Measurements from ENCODE around the gene PRICKLE2. TPM values are rescaled to one million over a fixed set of nuclear protein-coding genes. Genes with fewer than 3 reads are reported as not detected.

The PRICKLE2 gene
- total and polyA plus RNA-seq, 2 donors (not counting 3 experiments of a cell fraction or from before 2014, with no cell fraction given): 3.0 to 7.1 TPM

DNA sequence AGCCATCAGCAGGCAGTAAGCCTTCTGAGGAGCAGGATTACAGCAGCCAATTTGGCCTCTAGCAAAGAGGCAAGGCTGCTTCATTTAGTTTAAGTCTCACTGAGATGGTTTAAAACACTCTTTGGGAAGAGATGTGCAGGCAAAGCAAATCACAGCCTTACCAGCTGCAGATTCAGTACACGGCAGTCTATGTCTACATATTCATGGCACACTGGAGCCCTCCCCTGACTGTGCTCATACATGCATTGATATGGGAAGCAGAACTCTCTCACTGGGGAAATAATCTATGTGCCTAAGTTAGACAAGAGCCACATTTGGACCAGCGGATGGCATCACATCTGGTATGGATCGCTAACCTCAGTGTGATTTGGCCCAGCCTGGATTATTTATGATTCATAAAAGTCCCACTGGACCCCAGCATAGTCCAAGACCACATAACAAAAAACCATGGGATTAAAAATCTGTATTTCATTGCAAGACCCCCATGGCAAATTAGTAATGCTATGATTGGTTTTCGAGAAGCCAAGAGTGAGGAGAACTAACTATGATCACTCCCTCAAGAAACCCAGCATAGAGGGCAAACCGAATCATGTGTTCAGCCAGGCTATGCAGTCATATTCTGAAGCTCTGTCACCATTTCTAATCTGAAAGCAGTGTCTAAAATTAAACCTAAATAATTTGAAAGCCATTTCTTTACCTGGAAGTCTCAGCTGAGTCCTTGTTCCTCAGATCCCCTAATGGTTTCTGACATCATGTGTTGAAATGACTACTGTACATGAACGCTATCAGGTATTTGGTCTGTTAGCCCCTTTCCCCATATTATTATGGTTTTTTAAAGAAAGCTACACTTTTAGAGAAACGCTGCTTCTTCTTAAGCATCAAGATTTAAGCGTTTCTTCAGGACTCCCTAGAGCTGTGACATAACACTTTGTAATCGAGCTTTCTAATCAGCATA lies 1.2 kb downstream of the PRICKLE2 start:
- Histone ChIP-seq H3K9me1 (replicated peaks; ENCODE audit: control insufficient read depth, extremely low read depth, insufficient read depth, low read length) (no peaks in the 10 kb centered on the region), H3K9me3 (replicated peaks; ENCODE audit: control insufficient read depth, insufficient read depth, low read length) (no peaks in the 10 kb centered on the region), H3K27me3 (ENCODE audit: control insufficient read depth in 2 of 2, insufficient read depth in 2 of 2, low read length in 2 of 2) (no peaks in the 10 kb centered on the region), H3K79me2 (ENCODE audit: control insufficient read depth, insufficient read depth, low read length) (no peaks in the 10 kb centered on the region), H4K20me1 (replicated peaks; ENCODE audit: control insufficient read depth, extremely low read depth, insufficient read depth, low read length) (no peaks in the 10 kb centered on the region), H3K4me2 (ENCODE audit: insufficient read depth, low read length) (peak overlapping the region; percentile 71), H3K27ac (ENCODE audit: insufficient read depth, low read depth, low read length) (peak overlapping the region; percentile 72), H3K4me3 (replicated peaks in 1 of 3; ENCODE audit: insufficient read depth in 1 of 3, low read depth in 1 of 3, low read length in 3 of 3) (peak overlapping the region in 2 of 3 experiments; percentile 45 to 52), H3K36me3 (ENCODE audit: control insufficient read depth in 2 of 2, extremely low read depth in 1 of 2, insufficient read depth in 2 of 2, low read length in 2 of 2) (no peaks in the 10 kb centered on the region), H3K4me1 (ENCODE audit: control insufficient read depth, extremely low read depth, insufficient read depth, low read length) (peaks cover 31% of the 10 kb centered on the region), H2AFZ (ENCODE audit: low read depth, low read length) (peak overlapping the region; percentile 26), H3K9ac (replicated peaks; ENCODE audit: extremely low read depth, insufficient read depth, low read length) (peak overlapping the region; percentile 67)
- FAIRE-seq (peak; percentile 83), DNase-seq (ENCODE audit: low read depth, low spot score) (peak; percentile 87)
- no peak for TF ChIP-seq GATA2 (IDR thresholded peaks at IDR 0.05; ENCODE audit: insufficient read depth, insufficient read length, low read depth, low read length)
- TF ChIP-seq, protein P1, sequence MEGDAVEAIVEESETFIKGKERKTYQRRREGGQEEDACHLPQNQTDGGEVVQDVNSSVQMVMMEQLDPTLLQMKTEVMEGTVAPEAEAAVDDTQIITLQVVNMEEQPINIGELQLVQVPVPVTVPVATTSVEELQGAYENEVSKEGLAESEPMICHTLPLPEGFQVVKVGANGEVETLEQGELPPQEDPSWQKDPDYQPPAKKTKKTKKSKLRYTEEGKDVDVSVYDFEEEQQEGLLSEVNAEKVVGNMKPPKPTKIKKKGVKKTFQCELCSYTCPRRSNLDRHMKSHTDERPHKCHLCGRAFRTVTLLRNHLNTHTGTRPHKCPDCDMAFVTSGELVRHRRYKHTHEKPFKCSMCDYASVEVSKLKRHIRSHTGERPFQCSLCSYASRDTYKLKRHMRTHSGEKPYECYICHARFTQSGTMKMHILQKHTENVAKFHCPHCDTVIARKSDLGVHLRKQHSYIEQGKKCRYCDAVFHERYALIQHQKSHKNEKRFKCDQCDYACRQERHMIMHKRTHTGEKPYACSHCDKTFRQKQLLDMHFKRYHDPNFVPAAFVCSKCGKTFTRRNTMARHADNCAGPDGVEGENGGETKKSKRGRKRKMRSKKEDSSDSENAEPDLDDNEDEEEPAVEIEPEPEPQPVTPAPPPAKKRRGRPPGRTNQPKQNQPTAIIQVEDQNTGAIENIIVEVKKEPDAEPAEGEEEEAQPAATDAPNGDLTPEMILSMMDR (IDR thresholded peaks at IDR 0.05; ENCODE audit: extremely low read depth in 1 of 2, insufficient read depth in 1 of 2, low read depth in 1 of 2, low read length in 2 of 2): peak in 1 of 2 donors; percentile 20
- no peak for TF ChIP-seq MYC (IDR thresholded peaks at IDR 0.05; ENCODE audit: low read depth, low read length)
- TF ChIP-seq POLR2AphosphoS5 (IDR thresholded peaks at IDR 0.05; ENCODE audit: insufficient read depth, low read depth, low read length): no peak
- CTCF ChIA-PET: interaction anchor here (0.7 to 3.8 kb wide), 31 partner anchors 9 to 260 kb away, joined by 3 to 45 read pairs (median 4); partner anchors contain the start of gene PSMD6
- POLR2A ChIA-PET: interaction anchor here (2.3 kb wide), 1 partner anchor 37 kb away, joined by 6 read pairs; no protein-coding TSS in a partner anchor
- TSS peak; percentile 43 for BruUV-seq (replicated peaks)
- intact Hi-C loops (cut with micrococcal nuclease) (loop anchor here (1.0 to 5.0 kb wide), 4 partner anchors 14 to 261 kb away; no protein-coding TSS in a partner anchor), dilution Hi-C loops (cut with MboI; ENCODE audit: extremely low pct_ligation_motif_present, low sequenced_read_pairs) (no loop called here)
